ENCODE results near the gene PPP6R1.

GRCh38 chr19:55266840-55267239 lies 8.0 kb upstream of the PPP6R1 start:
- no peak for TF ChIP-seq CTCF (IDR thresholded peaks at IDR 0.05)
- TF ChIP-seq POLR2AphosphoS5 (IDR thresholded peaks at IDR 0.05), result no peak

Measured in gastroesophageal sphincter (tissue), 3 donors.